GM04504 (cell line): ENCODE results near the gene ACY1.
"Not testable (repeated sequence)": the region's sequence is repeated elsewhere in the genome, so short reads cannot be mapped to it uniquely, and the experiment has no call there.

Source experiments
- DNase-seq: peaks from one replicate; pipeline ENCODE4 v3.0.0-alpha.2; 2012; ENCODE audit warnings: low read depth

The ACY1 gene

GRCh38 chr3:51983578-51984268, 388 bp downstream of the ACY1 start:
- no peak for DNase-seq

- DNase-seq: no peak
Measured at GRCh38 chr3:51984269-51984647, 923 bp downstream of the ACY1 start.

- DNase-seq: no peak
Measured at GRCh38 chr3:51985063-51985462, 1.7 kb downstream of the ACY1 start.

- DNase-seq: no peak
Measured at GRCh38 chr3:51986010-51986947, 2.9 kb downstream of the ACY1 start.

GRCh38 chr3:51987568-51987967, 4.2 kb downstream of the ACY1 start:
- DNase-seq: no peak

GRCh38 chr3:51988286-51989146, 5.2 kb downstream of the ACY1 start:
- DNase-seq: no peak

GRCh38 chr3:51990501-51990971, 7.2 kb downstream of the ACY1 start:
- not testable (repeated sequence) for DNase-seq

- DNase-seq: no peak
Measured at GRCh38 chr3:51992017-51992682, 8.8 kb downstream of the ACY1 start.

- not testable (repeated sequence) for DNase-seq
Measured at GRCh38 chr3:51993657-51994056, 10.3 kb downstream of the ACY1 start.

GRCh38 chr3:51994530-51994929, 11.2 kb downstream of the ACY1 start:
- no peak for DNase-seq

- DNase-seq: peak; percentile 89
Measured at GRCh38 chr3:51995346-51996163, 12.2 kb downstream of the ACY1 start, which contains the start of gene RPL29. Gene RPL29 (minus strand): TSS chr3:51995895. CDS start chr3:51995461, 434 bp downstream.

GRCh38 chr3:51997172-51997571, 13.8 kb downstream of the ACY1 start:
- DNase-seq: no peak

GRCh38 chr3:51997935-51998596, 14.7 kb downstream of the ACY1 start:
- DNase-seq: no peak

GRCh38 chr3:51998774-51999173, 15.4 kb downstream of the ACY1 start:
- DNase-seq: no peak

GRCh38 chr3:51999846-52000245, 16.5 kb downstream of the ACY1 start:
- no peak for DNase-seq

GRCh38 chr3:52001443-52001974, 18.2 kb downstream of the ACY1 start:
- DNase-seq: no peak

GRCh38 chr3:52002748-52003147, 19.4 kb downstream of the ACY1 start:
- DNase-seq: no peak

GRCh38 chr3:52004163-52004787, 20.9 kb downstream of the ACY1 start:
- no peak for DNase-seq

- DNase-seq: no peak
Measured at GRCh38 chr3:52004906-52005395, 21.6 kb downstream of the ACY1 start.
